Dendritic cell treated with granulocyte-macrophage colony-stimulating factor and Interleukin-4, amounts not matched to agents 40 ng/mL and 50 ng/mL, for 4 days (primary cell): ENCODE results near the gene RYR3.

Experiments used
- H3K27ac Mint-ChIP-seq: one replicate; pipeline ENCODE4 v1.8.0; 2022; ENCODE audit warnings: mild to moderate bottlenecking, mixed read lengths
- H3K27me3 Mint-ChIP-seq: one replicate; pipeline ENCODE4 v1.8.0; 2022; ENCODE audit warnings: mild to moderate bottlenecking, mixed read lengths
- H3K36me3 Mint-ChIP-seq: one replicate; pipeline ENCODE4 v1.8.0; 2022; ENCODE audit warnings: low read depth, mixed read lengths
- H3K4me1 Mint-ChIP-seq: one replicate; pipeline ENCODE4 v1.8.0; 2022; ENCODE audit warnings: low read depth, mixed read lengths
- H3K4me3 Mint-ChIP-seq: one replicate; pipeline ENCODE4 v1.8.0; 2022; ENCODE audit warnings: mild to moderate bottlenecking, moderate library complexity, mixed read lengths
- H3K9me3 Mint-ChIP-seq: one replicate; pipeline ENCODE4 v1.8.0; 2022; ENCODE audit warnings: mixed read lengths
- intact Hi-C: fragments of 100-400 bp; cut with micrococcal nuclease; formaldehyde crosslinking; loops from one replicate; pipeline ENCODE4 v1.15.0; 2022

Gene RYR3

GRCh38 chr15:33425142-33425541 lies 114.4 kb downstream of the RYR3 start:
- no peak overlapping the region for H3K4me3 Mint-ChIP-seq
- H3K27me3 Mint-ChIP-seq: peaks cover 2% of the 10 kb centered on the region
- intact Hi-C loops: no loop called here
- H3K27ac Mint-ChIP-seq: no peak overlapping the region
- H3K36me3 Mint-ChIP-seq: no peaks in the 10 kb centered on the region
- no peaks in the 10 kb centered on the region for H3K4me1 Mint-ChIP-seq
- H3K9me3 Mint-ChIP-seq: no peaks in the 10 kb centered on the region

GRCh38 chr15:33430577-33430976 lies 119.8 kb downstream of the RYR3 start:
- Mint-ChIP-seq H3K4me3 (no peak overlapping the region), H3K9me3 (no peaks in the 10 kb centered on the region), H3K27me3 (peaks cover 2% of the 10 kb centered on the region), H3K4me1 (no peaks in the 10 kb centered on the region), H3K27ac (no peak overlapping the region), H3K36me3 (no peaks in the 10 kb centered on the region)
- intact Hi-C loops: no loop called here

DNA sequence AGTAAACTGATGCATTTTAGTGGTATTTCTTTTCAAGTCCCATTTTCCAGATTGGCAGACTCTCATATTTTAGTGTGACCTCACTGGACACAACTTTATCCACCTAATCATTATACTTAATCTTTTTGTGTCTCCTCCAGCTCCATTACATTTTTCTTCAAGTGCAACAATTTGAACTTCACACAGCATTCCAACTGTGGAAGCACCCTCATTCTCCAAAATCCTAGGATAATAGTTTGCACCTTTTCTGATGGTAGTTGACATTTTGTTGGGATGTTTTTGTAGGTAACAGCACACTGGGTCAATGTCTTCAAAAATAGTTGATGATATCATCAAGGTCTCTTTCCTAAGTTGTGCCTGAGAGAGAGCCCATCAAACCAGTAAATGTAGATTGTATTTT lies 123.1 kb downstream of the RYR3 start:
- H3K9me3 Mint-ChIP-seq: no peaks in the 10 kb centered on the region
- no peaks in the 10 kb centered on the region for H3K36me3 Mint-ChIP-seq
- no peak overlapping the region for H3K27ac Mint-ChIP-seq
- intact Hi-C loops: no loop called here
- no peak overlapping the region for H3K4me3 Mint-ChIP-seq
- H3K4me1 Mint-ChIP-seq: no peaks in the 10 kb centered on the region
- peaks cover 2% of the 10 kb centered on the region for H3K27me3 Mint-ChIP-seq

DNA sequence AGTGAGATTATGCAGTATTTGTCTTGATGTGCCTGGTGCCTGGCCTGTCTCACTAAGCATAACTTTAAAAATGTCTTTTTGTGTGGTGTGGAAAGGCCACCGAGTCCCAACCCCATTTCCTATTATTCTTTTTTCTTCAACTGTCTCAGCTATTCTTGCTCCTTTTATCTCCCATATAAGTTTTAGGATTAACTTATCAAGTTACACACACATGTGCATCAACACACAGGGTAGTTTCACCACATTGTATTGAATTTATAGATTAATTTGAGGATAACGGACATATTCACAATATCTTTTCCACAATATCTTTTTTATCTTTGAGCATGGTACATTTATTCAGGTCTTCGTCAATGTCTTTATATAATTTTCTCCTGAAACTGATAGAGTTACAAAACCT lies 127.6 kb downstream of the RYR3 start:
- H3K4me3 Mint-ChIP-seq: no peak overlapping the region
- H3K4me1 Mint-ChIP-seq: no peaks in the 10 kb centered on the region
- no peaks in the 10 kb centered on the region for H3K36me3 Mint-ChIP-seq
- intact Hi-C loops: no loop called here
- no peak overlapping the region for H3K27ac Mint-ChIP-seq
- H3K27me3 Mint-ChIP-seq: peaks cover 10% of the 10 kb centered on the region
- no peaks in the 10 kb centered on the region for H3K9me3 Mint-ChIP-seq

GRCh38 chr15:33440900-33441299 lies 130.1 kb downstream of the RYR3 start:
- no peak overlapping the region for H3K27ac Mint-ChIP-seq
- H3K4me1 Mint-ChIP-seq: no peaks in the 10 kb centered on the region
- intact Hi-C loops: loop anchor here (10.0 kb wide), 1 partner anchor 146 kb away; no protein-coding TSS in a partner anchor
- H3K27me3 Mint-ChIP-seq: peaks cover 15% of the 10 kb centered on the region
- no peak overlapping the region for H3K4me3 Mint-ChIP-seq
- H3K36me3 Mint-ChIP-seq: no peaks in the 10 kb centered on the region
- no peaks in the 10 kb centered on the region for H3K9me3 Mint-ChIP-seq

GRCh38 chr15:33442449-33442848 lies 131.7 kb downstream of the RYR3 start:
- H3K27me3 Mint-ChIP-seq: peaks cover 15% of the 10 kb centered on the region
- H3K27ac Mint-ChIP-seq: no peak overlapping the region
- H3K36me3 Mint-ChIP-seq: no peaks in the 10 kb centered on the region
- no peaks in the 10 kb centered on the region for H3K4me1 Mint-ChIP-seq
- intact Hi-C loops: loop anchor here (10.0 kb wide), 1 partner anchor 148 kb away; no protein-coding TSS in a partner anchor
- no peaks in the 10 kb centered on the region for H3K9me3 Mint-ChIP-seq
- H3K4me3 Mint-ChIP-seq: no peak overlapping the region

GRCh38 chr15:33443708-33444107 lies 132.9 kb downstream of the RYR3 start:
- intact Hi-C loops: loop anchor here (10.0 kb wide), 1 partner anchor 149 kb away; no protein-coding TSS in a partner anchor
- H3K27ac Mint-ChIP-seq: no peak overlapping the region
- no peaks in the 10 kb centered on the region for H3K9me3 Mint-ChIP-seq
- no peak overlapping the region for H3K4me3 Mint-ChIP-seq
- peaks cover 22% of the 10 kb centered on the region for H3K27me3 Mint-ChIP-seq
- no peaks in the 10 kb centered on the region for H3K4me1 Mint-ChIP-seq
- no peaks in the 10 kb centered on the region for H3K36me3 Mint-ChIP-seq

- Mint-ChIP-seq H3K27ac (no peak overlapping the region), H3K9me3 (no peaks in the 10 kb centered on the region), H3K4me3 (no peak overlapping the region), H3K27me3 (peaks cover 38% of the 10 kb centered on the region), H3K36me3 (no peaks in the 10 kb centered on the region), H3K4me1 (no peaks in the 10 kb centered on the region)
- intact Hi-C loops: loop anchor here (10.0 kb wide), 1 partner anchor 151 kb away; no protein-coding TSS in a partner anchor
Observed at GRCh38 chr15:33445984-33446383, 135.2 kb downstream of the RYR3 start.

- intact Hi-C loops: loop anchor here (10.0 kb wide), 1 partner anchor 153 kb away; no protein-coding TSS in a partner anchor
- H3K27me3 Mint-ChIP-seq: peaks cover 29% of the 10 kb centered on the region
- H3K4me1 Mint-ChIP-seq: no peaks in the 10 kb centered on the region
- H3K36me3 Mint-ChIP-seq: no peaks in the 10 kb centered on the region
- H3K27ac Mint-ChIP-seq: no peak overlapping the region
- H3K9me3 Mint-ChIP-seq: no peaks in the 10 kb centered on the region
- H3K4me3 Mint-ChIP-seq: no peak overlapping the region
Observed at GRCh38 chr15:33448151-33448550, 137.4 kb downstream of the RYR3 start.

DNA sequence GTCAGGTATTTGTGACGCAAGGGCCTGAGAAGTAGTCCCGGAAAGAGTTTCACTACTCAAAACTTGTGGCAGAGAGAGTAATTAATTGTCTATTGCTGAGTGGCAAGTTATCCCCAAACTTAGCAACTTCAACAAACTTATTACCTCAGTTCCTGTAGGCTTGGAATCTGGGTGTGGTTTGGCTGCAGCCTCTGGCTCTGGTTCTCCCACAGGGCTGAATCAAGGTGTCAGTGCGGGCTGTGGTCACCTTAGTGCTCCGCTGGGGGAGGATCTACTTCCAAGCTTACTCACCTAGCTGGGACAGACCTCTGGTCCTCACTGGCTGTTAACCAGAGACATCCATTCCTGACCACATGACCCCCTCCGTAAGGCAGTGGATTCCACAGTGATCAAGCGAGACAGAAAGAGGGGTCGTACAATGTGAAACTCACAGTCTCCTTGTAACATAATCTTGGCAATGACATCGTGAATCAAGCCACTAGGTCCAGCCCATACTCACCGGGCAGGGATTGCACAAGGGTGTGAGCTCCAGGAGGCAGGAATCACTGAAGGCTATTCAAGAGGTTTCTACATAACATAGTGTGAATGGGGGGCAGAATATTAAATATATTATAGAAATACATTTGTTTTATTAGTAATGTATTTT lies 138.3 kb downstream of the RYR3 start:
- Mint-ChIP-seq H3K27ac (no peak overlapping the region), H3K27me3 (peaks cover 29% of the 10 kb centered on the region), H3K4me3 (no peak overlapping the region), H3K4me1 (no peaks in the 10 kb centered on the region), H3K9me3 (no peaks in the 10 kb centered on the region), H3K36me3 (no peaks in the 10 kb centered on the region)
- intact Hi-C loops: loop anchor here (10.0 kb wide), 1 partner anchor 154 kb away; no protein-coding TSS in a partner anchor

GRCh38 chr15:33449810-33450209 lies 139.0 kb downstream of the RYR3 start:
- no peak overlapping the region for H3K4me3 Mint-ChIP-seq
- no peaks in the 10 kb centered on the region for H3K36me3 Mint-ChIP-seq
- peaks cover 28% of the 10 kb centered on the region for H3K27me3 Mint-ChIP-seq
- H3K9me3 Mint-ChIP-seq: no peaks in the 10 kb centered on the region
- no peak overlapping the region for H3K27ac Mint-ChIP-seq
- intact Hi-C loops: loop anchor here (10.0 kb wide), 1 partner anchor 155 kb away; no protein-coding TSS in a partner anchor
- no peaks in the 10 kb centered on the region for H3K4me1 Mint-ChIP-seq

GRCh38 chr15:33451385-33451784 lies 140.6 kb downstream of the RYR3 start:
- Mint-ChIP-seq H3K4me1 (no peaks in the 10 kb centered on the region), H3K9me3 (no peaks in the 10 kb centered on the region), H3K27ac (no peak overlapping the region), H3K27me3 (peaks cover 24% of the 10 kb centered on the region), H3K4me3 (no peak overlapping the region), H3K36me3 (no peaks in the 10 kb centered on the region)
- intact Hi-C loops: no loop called here

GRCh38 chr15:33453761-33454160 lies 143.0 kb downstream of the RYR3 start:
- Mint-ChIP-seq H3K27me3 (peaks cover 16% of the 10 kb centered on the region), H3K4me3 (no peak overlapping the region), H3K9me3 (no peaks in the 10 kb centered on the region), H3K4me1 (no peaks in the 10 kb centered on the region), H3K27ac (no peak overlapping the region), H3K36me3 (no peaks in the 10 kb centered on the region)
- intact Hi-C loops: no loop called here

GRCh38 chr15:33454346-33454745 lies 143.6 kb downstream of the RYR3 start:
- Mint-ChIP-seq H3K27me3 (peaks cover 12% of the 10 kb centered on the region), H3K4me1 (no peaks in the 10 kb centered on the region), H3K27ac (no peak overlapping the region), H3K9me3 (no peaks in the 10 kb centered on the region), H3K36me3 (no peaks in the 10 kb centered on the region), H3K4me3 (no peak overlapping the region)
- intact Hi-C loops: no loop called here

DNA sequence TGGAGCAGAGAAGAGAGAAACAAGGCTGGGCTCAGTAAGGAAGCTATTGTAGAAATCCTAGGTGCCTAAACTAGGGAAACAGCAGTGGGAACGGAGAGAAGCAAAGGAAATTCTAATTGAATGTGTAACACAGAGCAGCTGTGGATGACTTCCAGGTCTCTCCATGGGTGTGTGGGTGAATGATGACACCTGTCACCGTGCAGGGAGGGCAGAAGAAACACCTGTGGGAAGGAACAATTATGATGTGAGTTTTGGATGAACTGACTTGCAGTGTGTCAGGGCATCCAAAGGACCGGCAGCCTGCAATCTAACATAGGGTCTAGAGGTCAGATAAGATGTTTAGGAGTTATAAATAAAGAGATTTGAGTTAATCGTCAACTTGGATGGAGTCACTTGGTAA lies 144.2 kb downstream of the RYR3 start:
- H3K27ac Mint-ChIP-seq: no peak overlapping the region
- H3K4me1 Mint-ChIP-seq: no peaks in the 10 kb centered on the region
- no peaks in the 10 kb centered on the region for H3K36me3 Mint-ChIP-seq
- H3K27me3 Mint-ChIP-seq: peaks cover 8% of the 10 kb centered on the region
- H3K9me3 Mint-ChIP-seq: no peaks in the 10 kb centered on the region
- no peak overlapping the region for H3K4me3 Mint-ChIP-seq
- intact Hi-C loops: no loop called here
